HG02885 (cell line): ENCODE data around the gene HCRTR2.

Source experiments
- ATAC-seq: cut with Tn5 transposase; IDR thresholded peaks from one replicate; pipeline ENCODE4 v1.9.1; 2021; ENCODE audit warnings: mild to moderate bottlenecking; ENCODE audit not compliant: unreplicated experiment, poor library complexity

Gene HCRTR2

GRCh38 chr6:55319961-55320695 is 145.8 kb downstream of the HCRTR2 start:
- ATAC-seq, result no peak

- no peak for ATAC-seq
These were observed 146.4 kb downstream of the HCRTR2 start for GRCh38 chr6:55320696-55321086.

- ATAC-seq, result no peak
These were observed 152.9 kb downstream of the HCRTR2 start, which contains the start of gene GFRAL for GRCh38 chr6:55327169-55327568. Gene GFRAL, plus strand, starts transcription at chr6:55327469. Its CDS starts 86 bp downstream, at chr6:55327555.
